Peyer's patch (tissue), 4 donors: ENCODE measurements around the gene ANKS3.

Experiments
- CTCF ChIP-seq, 6 experiments: fragments of 450-650 bp in 4 of 6; fragments of 200-600 bp in 2 of 6; sonication (generic) in 1 of 6; IDR thresholded peaks; one replicate each; pipeline ENCODE4 v1.5.1; 2017 to 2019; ENCODE audit warnings: antibody characterized with exemption in 6 of 6, mild to moderate bottlenecking in 3 of 6, moderate library complexity in 1 of 6
- POLR2A ChIP-seq, 2 donors: fragments of 450-650 bp; IDR thresholded peaks; one replicate each; pipeline ENCODE4 v1.5.1; 2017; ENCODE audit warnings: antibody characterized with exemption in 2 of 2, mild to moderate bottlenecking in 2 of 2, moderate library complexity in 2 of 2

DNA sequence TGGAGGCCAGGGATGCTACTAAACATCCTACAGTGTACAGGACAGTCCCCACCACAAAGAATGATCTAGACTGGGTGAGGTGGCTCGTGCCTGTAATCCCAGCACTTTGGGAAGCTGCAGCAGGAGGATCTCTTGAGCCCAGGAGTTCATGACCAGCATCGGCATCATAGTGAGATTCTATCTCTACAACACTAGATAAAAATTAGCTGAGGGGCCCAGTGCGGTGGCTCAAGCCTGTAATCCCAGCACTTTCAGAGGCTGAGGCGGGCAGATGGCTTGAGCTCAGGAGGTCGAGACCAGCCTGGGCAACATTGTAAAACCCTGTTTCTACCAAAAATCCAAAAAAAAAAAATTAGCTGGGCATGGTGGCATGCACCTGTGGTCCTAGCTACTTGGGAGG is 38.3 kb upstream of the ANKS3 start:
- TF ChIP-seq CTCF (IDR thresholded peaks at IDR 0.05), result no peak
- no peak for TF ChIP-seq POLR2A (IDR thresholded peaks at IDR 0.05)
